Thymus (tissue), 11 donors: ENCODE results near the gene OSGIN1. TPM values are rescaled to one million over a fixed set of nuclear protein-coding genes. Genes with fewer than 3 reads are reported as not detected.

ENCODE experiments used
- DNase-seq, 9 donors: peaks; one replicate each; pipeline ENCODE4 v3.0.0-alpha.2; 2013; ENCODE audit warnings: low spot score in 9 of 9, low read depth in 6 of 9, missing footprints in 1 of 9
- H3K27ac ChIP-seq, 2 donors: one replicate each; pipeline ENCODE4 v1.5.1; 2013; ENCODE audit warnings: control low read depth in 1 of 2, low read depth in 1 of 2, low read length in 1 of 2, mild to moderate bottlenecking in 1 of 2, moderate library complexity in 1 of 2
- H3K27me3 ChIP-seq, 2 donors: one replicate each; pipeline ENCODE4 v1.5.1; 2013; ENCODE audit warnings: low read length in 1 of 2; ENCODE audit not compliant: control insufficient read depth in 2 of 2, insufficient read depth in 1 of 2
- H3K36me3 ChIP-seq, 2 donors: one replicate each; pipeline ENCODE4 v1.5.1; 2013; ENCODE audit warnings: low read length in 1 of 2, mild to moderate bottlenecking in 1 of 2, moderate library complexity in 1 of 2; ENCODE audit not compliant: control insufficient read depth in 2 of 2, insufficient read depth in 2 of 2
- H3K4me1 ChIP-seq, 2 donors: one replicate each; pipeline ENCODE4 v1.5.1; 2013; ENCODE audit warnings: low read length in 2 of 2; ENCODE audit not compliant: control insufficient read depth in 2 of 2, insufficient read depth in 2 of 2
- H3K4me3 ChIP-seq, 2 donors: one replicate each; pipeline ENCODE4 v1.5.1; 2013; ENCODE audit warnings: low read length in 2 of 2, control low read depth in 1 of 2, mild to moderate bottlenecking in 1 of 2
- H3K9me3 ChIP-seq, 2 donors: one replicate each; pipeline ENCODE4 v1.5.1; 2013; ENCODE audit warnings: low read length in 1 of 2, mild to moderate bottlenecking in 1 of 2; ENCODE audit not compliant: control insufficient read depth in 2 of 2, insufficient read depth in 1 of 2
- WGBS: extraction: QIAGEN DNeasy Blood & Tissue Kit; methylation state at CpG from one replicate; pipeline ENCODE4 v1.1.7; 2013; 5-methylcytosine and 5-hydroxymethylcytosine counted together
- polyA plus RNA-seq: library from polyadenylated mRNA; stranded (reverse); fragments of 200-250 nt; gene quantifications from one replicate; pipeline ENCODE4 v1.2.3, GENCODE V29; 2013
- total RNA-seq: library from RNA; stranded (reverse); fragments of 120-200 nt; gene quantifications from one replicate; pipeline ENCODE4 v1.2.4, GENCODE V29; 2013
- donor health status: healthy.

OSGIN1 gene
- total and polyA plus RNA-seq, 2 donors = 0.42 to 3.8 TPM

- Histone ChIP-seq H3K27ac (no peak overlapping the region), H3K36me3 (no peaks in the 10 kb centered on the region), H3K4me1 (no peaks in the 10 kb centered on the region), H3K4me3 (peak overlapping the region in 1 of 2 donors; percentile 33), H3K27me3 (peaks cover 33 to 54% of the 10 kb centered on the region in 2 donors), H3K9me3 (peaks cover 0 to 1% of the 10 kb centered on the region in 2 donors)
- 3% methylated on average over 86 of the region's 87 CpGs for WGBS
- DNase-seq = no peak
Measured at GRCh38 chr16:83968306-83968851, 15.3 kb downstream of the OSGIN1 start.

- Histone ChIP-seq H3K36me3 (no peaks in the 10 kb centered on the region), H3K27me3 (peaks cover 33 to 54% of the 10 kb centered on the region in 2 donors), H3K27ac (no peak overlapping the region), H3K4me1 (no peaks in the 10 kb centered on the region), H3K9me3 (peaks cover 0 to 1% of the 10 kb centered on the region in 2 donors), H3K4me3 (no peak overlapping the region)
- DNase-seq = no peak
- WGBS = 14% methylated on average over 45 of the region's 45 CpGs
Measured at GRCh38 chr16:83968891-83969649, 16.0 kb downstream of the OSGIN1 start.

- Histone ChIP-seq H3K27me3 (peaks cover 33 to 54% of the 10 kb centered on the region in 2 donors), H3K27ac (no peak overlapping the region), H3K4me3 (no peak overlapping the region), H3K9me3 (peaks cover 0 to 1% of the 10 kb centered on the region in 2 donors), H3K4me1 (no peaks in the 10 kb centered on the region), H3K36me3 (no peaks in the 10 kb centered on the region)
- no peak for DNase-seq
- WGBS = 43% methylated on average over 18 of the region's 18 CpGs
Measured at GRCh38 chr16:83969771-83970429, 16.9 kb downstream of the OSGIN1 start.

- WGBS = 85% methylated on average over 6 of the region's 6 CpGs
- H3K36me3 ChIP-seq = no peaks in the 10 kb centered on the region
- H3K27ac ChIP-seq = no peak overlapping the region
- H3K9me3 ChIP-seq = peaks cover 0 to 1% of the 10 kb centered on the region in 2 donors
- H3K4me1 ChIP-seq = no peaks in the 10 kb centered on the region
- no peak for DNase-seq
- H3K4me3 ChIP-seq = no peak overlapping the region
- peaks cover 33 to 54% of the 10 kb centered on the region in 2 donors for H3K27me3 ChIP-seq
Measured at GRCh38 chr16:83970430-83970815, 17.4 kb downstream of the OSGIN1 start.

- DNase-seq = no peak
- 81% methylated on average over 27 of the region's 27 CpGs for WGBS
- H3K27me3 ChIP-seq = peaks cover 33 to 49% of the 10 kb centered on the region in 2 donors
Measured at GRCh38 chr16:83971165-83972130, 18.4 kb downstream of the OSGIN1 start.

GRCh38 chr16:83972256-83973008 is 19.4 kb downstream of the OSGIN1 start:
- Histone ChIP-seq H3K4me3 (no peak overlapping the region), H3K9me3 (peaks cover 0 to 1% of the 10 kb centered on the region in 2 donors), H3K36me3 (no peaks in the 10 kb centered on the region), H3K4me1 (no peaks in the 10 kb centered on the region), H3K27me3 (peaks cover 33 to 43% of the 10 kb centered on the region in 2 donors), H3K27ac (no peak overlapping the region)
- no peak for DNase-seq
- WGBS = 90% methylated on average over 19 of the region's 19 CpGs

More at GRCh38 chr16:83971165-83972130, 18.4 kb downstream of the OSGIN1 start:
- H3K36me3 ChIP-seq = no peaks in the 10 kb centered on the region
- H3K9me3 ChIP-seq = peaks cover 0 to 1% of the 10 kb centered on the region in 2 donors
- no peak overlapping the region for H3K27ac ChIP-seq
- no peak overlapping the region for H3K4me3 ChIP-seq
- no peaks in the 10 kb centered on the region for H3K4me1 ChIP-seq

GRCh38 chr16:83973077-83973476 is 20.0 kb downstream of the OSGIN1 start:
- H3K36me3 ChIP-seq = no peaks in the 10 kb centered on the region
- WGBS = 88% methylated on average over 10 of the region's 10 CpGs
- no peak for DNase-seq
- no peak overlapping the region for H3K27ac ChIP-seq
- no peaks in the 10 kb centered on the region for H3K4me1 ChIP-seq
- H3K27me3 ChIP-seq = peaks cover 28 to 38% of the 10 kb centered on the region in 2 donors
- no peak overlapping the region for H3K4me3 ChIP-seq
- peaks cover 0 to under 1% of the 10 kb centered on the region in 2 donors for H3K9me3 ChIP-seq
